ACC112 (cell line): ENCODE results near the gene NKD1.

Source experiments
- H2AFZ ChIP-seq: fragments of 200-600 bp; sonication (generic); one replicate; pipeline ENCODE4 v1.6.0; 2017; ENCODE audit warnings: antibody characterized with exemption, low read length; ENCODE audit not compliant: unreplicated experiment
- H3K27ac ChIP-seq: fragments of 200-600 bp; sonication (generic); 2 replicates; pipeline ENCODE4 v1.5.1; 2014; ENCODE audit warnings: low read depth, mild to moderate bottlenecking, antibody characterized with exemption, low read length, moderate library complexity
- H3K27me3 ChIP-seq: fragments of 200-600 bp; sonication (generic); 2 replicates; pipeline ENCODE4 v1.6.1; 2014; ENCODE audit warnings: mild to moderate bottlenecking, antibody characterized with exemption, low read length, moderate library complexity, mixed read lengths; ENCODE audit not compliant: insufficient read depth
- H3K36me3 ChIP-seq: fragments of 200-600 bp; sonication (generic); 2 replicates; pipeline ENCODE4 v1.6.1; 2016; ENCODE audit warnings: mild to moderate bottlenecking, antibody characterized with exemption, low read length, moderate library complexity, mixed read lengths; ENCODE audit not compliant: insufficient read depth
- H3K4me1 ChIP-seq: fragments of 200-600 bp; sonication (generic); one replicate; pipeline ENCODE4 v1.6.1; 2016; ENCODE audit warnings: low read length, mixed read lengths; ENCODE audit not compliant: insufficient read depth, unreplicated experiment, control insufficient read depth
- H3K4me3 ChIP-seq: fragments of 200-600 bp; sonication (generic); 2 replicates; pipeline ENCODE4 v1.5.1; 2014; ENCODE audit warnings: mild to moderate bottlenecking, low read depth, low read length
- H3K79me2 ChIP-seq: fragments of 200-600 bp; sonication (generic); one replicate; pipeline ENCODE4 v1.6.0; 2016; ENCODE audit warnings: low read length; ENCODE audit not compliant: control insufficient read depth, unreplicated experiment, insufficient read depth

The NKD1 gene

DNA sequence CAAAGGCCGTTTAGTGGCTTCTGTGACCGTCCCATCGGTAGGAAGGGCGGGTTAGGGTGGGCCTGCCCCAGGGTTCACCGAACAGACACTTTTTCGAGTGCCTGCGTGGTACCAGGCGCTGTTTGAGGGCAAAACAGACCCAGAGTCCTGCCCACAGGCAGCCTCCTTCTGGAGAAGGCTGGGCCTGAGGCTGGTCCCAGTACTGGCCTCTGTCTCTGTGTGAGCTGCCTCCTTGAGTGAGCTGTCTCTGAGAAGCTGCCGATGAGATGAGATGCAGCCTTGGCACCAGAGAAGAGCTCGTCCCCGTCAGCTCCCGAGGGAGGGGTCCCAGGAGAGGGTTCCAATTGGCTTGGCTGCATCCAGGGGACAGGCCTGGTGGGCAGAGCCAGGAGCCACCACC is 53.1 kb downstream of the NKD1 start:
- H3K79me2 ChIP-seq: no peaks in the 10 kb centered on the region
- H3K27ac ChIP-seq: no peak overlapping the region
- peaks cover 6% of the 10 kb centered on the region for H3K4me1 ChIP-seq
- H3K36me3 ChIP-seq: no peaks in the 10 kb centered on the region
- H2AFZ ChIP-seq: no peak overlapping the region
- H3K4me3 ChIP-seq: no peak overlapping the region
- H3K27me3 ChIP-seq: peaks cover 5% of the 10 kb centered on the region; the same call in 1 of the 2 replicates

- Histone ChIP-seq H3K27me3 (peaks cover 5% of the 10 kb centered on the region; the same call in 1 of the 2 replicates), H2AFZ (no peak overlapping the region), H3K36me3 (no peaks in the 10 kb centered on the region), H3K4me1 (peaks cover 6% of the 10 kb centered on the region), H3K79me2 (no peaks in the 10 kb centered on the region), H3K27ac (no peak overlapping the region), H3K4me3 (no peak overlapping the region)
These were observed 53.9 kb downstream of the NKD1 start for GRCh38 chr16:50602126-50602525.

DNA sequence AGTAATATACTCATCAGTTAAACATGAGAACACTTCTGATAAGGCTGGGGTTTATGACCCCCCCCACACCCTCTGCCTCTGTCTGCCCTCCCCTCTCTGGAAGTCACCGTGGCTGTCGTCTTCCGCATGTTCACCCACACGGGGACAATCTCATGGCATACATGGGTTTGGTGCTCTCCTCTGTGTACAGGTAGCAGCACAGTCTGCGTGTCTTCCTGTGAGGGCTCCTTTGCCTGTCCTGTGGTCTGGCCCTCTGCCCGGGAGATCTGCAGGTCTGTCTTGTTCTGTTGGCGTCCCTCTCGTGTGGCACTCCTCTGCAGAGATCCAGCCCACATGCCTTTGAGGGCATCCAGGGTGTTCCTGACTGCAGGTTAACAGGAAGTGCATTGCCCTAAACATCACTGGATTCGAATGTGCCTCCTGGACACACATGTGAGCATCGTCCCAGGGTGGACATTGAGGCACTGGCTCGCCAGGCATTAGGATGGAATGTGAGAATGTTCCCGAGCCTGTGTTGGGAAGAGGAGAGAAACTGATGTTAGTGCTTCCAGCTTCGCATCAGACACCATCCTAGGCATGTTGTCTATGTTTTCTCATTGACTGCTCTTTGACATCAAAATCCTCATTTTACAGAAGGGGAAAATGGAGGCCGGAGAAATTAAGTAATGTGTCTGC is 54.5 kb downstream of the NKD1 start:
- H3K27me3 ChIP-seq: peaks cover 5% of the 10 kb centered on the region; the same call in 1 of the 2 replicates
- no peaks in the 10 kb centered on the region for H3K36me3 ChIP-seq
- no peak overlapping the region for H3K4me3 ChIP-seq
- no peaks in the 10 kb centered on the region for H3K79me2 ChIP-seq
- no peak overlapping the region for H2AFZ ChIP-seq
- H3K4me1 ChIP-seq: peaks cover 6% of the 10 kb centered on the region
- H3K27ac ChIP-seq: no peak overlapping the region

- H3K27me3 ChIP-seq: peaks cover 5% of the 10 kb centered on the region; the same call in 1 of the 2 replicates
- no peak overlapping the region for H2AFZ ChIP-seq
- peaks cover 6% of the 10 kb centered on the region for H3K4me1 ChIP-seq
- no peaks in the 10 kb centered on the region for H3K36me3 ChIP-seq
- no peak overlapping the region for H3K4me3 ChIP-seq
- H3K79me2 ChIP-seq: no peaks in the 10 kb centered on the region
- no peak overlapping the region for H3K27ac ChIP-seq
These were observed 55.2 kb downstream of the NKD1 start for GRCh38 chr16:50603206-50604064.

GRCh38 chr16:50604065-50604418 is 55.8 kb downstream of the NKD1 start:
- Histone ChIP-seq H3K27ac (no peak overlapping the region), H3K4me1 (peaks cover 6% of the 10 kb centered on the region), H3K79me2 (no peaks in the 10 kb centered on the region), H3K27me3 (peaks cover 5% of the 10 kb centered on the region; the same call in 1 of the 2 replicates), H3K4me3 (no peak overlapping the region), H3K36me3 (no peaks in the 10 kb centered on the region), H2AFZ (no peak overlapping the region)

- Histone ChIP-seq H3K79me2 (no peaks in the 10 kb centered on the region), H2AFZ (no peak overlapping the region), H3K27ac (no peak overlapping the region), H3K36me3 (no peaks in the 10 kb centered on the region), H3K4me1 (peaks cover 6% of the 10 kb centered on the region), H3K27me3 (peaks cover 5% of the 10 kb centered on the region; the same call in 1 of the 2 replicates), H3K4me3 (no peak overlapping the region)
These were observed 56.4 kb downstream of the NKD1 start for GRCh38 chr16:50604610-50605009.

GRCh38 chr16:50605733-50606430 is 57.7 kb downstream of the NKD1 start:
- peaks cover under 1% of the 10 kb centered on the region for H3K4me1 ChIP-seq
- H2AFZ ChIP-seq: no peak overlapping the region
- no peaks in the 10 kb centered on the region for H3K79me2 ChIP-seq
- H3K36me3 ChIP-seq: no peaks in the 10 kb centered on the region
- no peak overlapping the region for H3K4me3 ChIP-seq
- peaks cover 5% of the 10 kb centered on the region; the same call in 1 of the 2 replicates for H3K27me3 ChIP-seq
- H3K27ac ChIP-seq: no peak overlapping the region

GRCh38 chr16:50606431-50607050 is 58.3 kb downstream of the NKD1 start:
- Histone ChIP-seq H3K4me3 (no peak overlapping the region), H3K27ac (no peak overlapping the region), H3K27me3 (peaks cover 5% of the 10 kb centered on the region; the same call in 1 of the 2 replicates), H3K79me2 (no peaks in the 10 kb centered on the region), H3K4me1 (no peaks in the 10 kb centered on the region), H3K36me3 (no peaks in the 10 kb centered on the region), H2AFZ (no peak overlapping the region)

DNA sequence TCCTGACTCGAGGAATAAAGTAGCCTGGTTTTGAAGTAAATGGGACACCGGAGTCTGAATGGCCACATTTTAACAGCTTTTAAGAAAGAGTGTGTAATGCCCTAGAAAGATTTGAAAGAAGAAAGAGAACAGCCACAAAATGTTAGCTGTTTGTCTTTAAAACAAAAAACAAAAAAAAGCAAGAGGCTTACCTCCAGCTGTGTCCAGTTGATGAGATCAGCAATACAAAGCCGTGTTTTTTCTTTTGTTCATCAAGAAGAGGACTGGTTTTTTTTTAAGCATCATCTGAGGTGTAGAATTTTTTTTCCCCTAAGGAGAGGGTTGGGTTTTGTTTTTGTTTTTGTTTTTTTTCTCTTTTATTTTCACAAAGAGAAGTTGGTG is 58.8 kb downstream of the NKD1 start:
- Histone ChIP-seq H3K4me1 (no peaks in the 10 kb centered on the region), H3K27me3 (peaks cover 5% of the 10 kb centered on the region; the same call in 1 of the 2 replicates), H3K4me3 (no peak overlapping the region), H3K27ac (no peak overlapping the region), H3K79me2 (no peaks in the 10 kb centered on the region), H2AFZ (no peak overlapping the region), H3K36me3 (no peaks in the 10 kb centered on the region)

- Histone ChIP-seq H3K36me3 (no peaks in the 10 kb centered on the region), H3K27ac (no peak overlapping the region), H2AFZ (no peak overlapping the region), H3K4me1 (no peaks in the 10 kb centered on the region), H3K27me3 (peaks cover 5% of the 10 kb centered on the region; the same call in 1 of the 2 replicates), H3K4me3 (no peak overlapping the region), H3K79me2 (no peaks in the 10 kb centered on the region)
These were observed 59.3 kb downstream of the NKD1 start for GRCh38 chr16:50607447-50607846.
